NT2/D1 (cell line): ENCODE measurements around the gene DLK1.

Experiments
- DNase-seq: peaks from one replicate; pipeline ENCODE4 v3.0.0-alpha.2; 2011; ENCODE audit warnings: low read depth, low spot score
- H3K27me3 ChIP-seq: 2 replicates; pipeline ENCODE4 v1.6.0; 2011; ENCODE audit warnings: mild to moderate bottlenecking; ENCODE audit not compliant: insufficient read length, insufficient read depth
- H3K36me3 ChIP-seq: 2 replicates; pipeline ENCODE4 v1.6.1; 2011; ENCODE audit warnings: mild to moderate bottlenecking, low read length, mixed read lengths; ENCODE audit not compliant: insufficient read depth, insufficient read length
- H3K4me1 ChIP-seq: 2 replicates; pipeline ENCODE4 v1.5.1; 2011; ENCODE audit not compliant: insufficient read depth, insufficient read length
- H3K4me3 ChIP-seq: 2 replicates; pipeline ENCODE4 v1.5.1; 2011; ENCODE audit warnings: low read depth; ENCODE audit not compliant: insufficient read length
- H3K9ac ChIP-seq: 2 replicates; pipeline ENCODE4 v1.6.0; 2011; ENCODE audit warnings: low read depth; ENCODE audit not compliant: insufficient read length
- H3K9me3 ChIP-seq: 2 replicates; pipeline ENCODE4 v1.5.1; 2011; ENCODE audit warnings: mild to moderate bottlenecking, low read length; ENCODE audit not compliant: insufficient read depth
- SUZ12 ChIP-seq: IDR thresholded peaks from 2 replicates; pipeline ENCODE4 v1.6.1; 2011; ENCODE audit not compliant: insufficient read length, insufficient read depth; ENCODE audit errors: extremely low read depth
- YY1 ChIP-seq: IDR thresholded peaks from 2 replicates; pipeline ENCODE4 v1.6.1; 2011; ENCODE audit not compliant: insufficient read length, insufficient read depth
- ZNF274 ChIP-seq: IDR thresholded peaks from 2 replicates; pipeline ENCODE4 v1.6.1; 2011; ENCODE audit warnings: mild to moderate bottlenecking, low read depth, low read length

DLK1 gene

GRCh38 chr14:100771121-100771800 lies 44.6 kb downstream of the DLK1 start:
- Histone ChIP-seq H3K9me3 (no peaks in the 10 kb centered on the region), H3K9ac (no peak overlapping the region)

GRCh38 chr14:100772607-100773165 lies 46.0 kb downstream of the DLK1 start:
- TF ChIP-seq YY1 (no peak), SUZ12 (no peak), ZNF274 (no peak)
- H3K4me3 ChIP-seq, result no peak overlapping the region
- no peaks in the 10 kb centered on the region for H3K36me3 ChIP-seq
- H3K9me3 ChIP-seq, result no peaks in the 10 kb centered on the region
- no peaks in the 10 kb centered on the region for H3K27me3 ChIP-seq
- H3K4me1 ChIP-seq, result no peaks in the 10 kb centered on the region
- DNase-seq, result no peak
- H3K9ac ChIP-seq, result no peak overlapping the region

More at GRCh38 chr14:100771121-100771800, 44.6 kb downstream of the DLK1 start:
- Histone ChIP-seq H3K36me3 (no peaks in the 10 kb centered on the region), H3K4me3 (no peak overlapping the region), H3K27me3 (no peaks in the 10 kb centered on the region), H3K4me1 (no peaks in the 10 kb centered on the region)
- TF ChIP-seq YY1 (no peak), SUZ12 (no peak), ZNF274 (no peak)
- DNase-seq, result no peak

- TF ChIP-seq SUZ12 (no peak), YY1 (no peak), ZNF274 (no peak)
- Histone ChIP-seq H3K4me1 (no peaks in the 10 kb centered on the region), H3K9me3 (no peaks in the 10 kb centered on the region), H3K9ac (no peak overlapping the region), H3K27me3 (no peaks in the 10 kb centered on the region), H3K4me3 (no peak overlapping the region), H3K36me3 (no peaks in the 10 kb centered on the region)
- DNase-seq, result no peak
These were observed 46.9 kb downstream of the DLK1 start for GRCh38 chr14:100773331-100774163.

GRCh38 chr14:100774164-100774537 lies 47.5 kb downstream of the DLK1 start:
- H3K9ac ChIP-seq, result no peak overlapping the region
- H3K9me3 ChIP-seq, result no peaks in the 10 kb centered on the region
- no peak for TF ChIP-seq ZNF274
- TF ChIP-seq YY1, result no peak
- TF ChIP-seq SUZ12, result no peak
- no peaks in the 10 kb centered on the region for H3K4me1 ChIP-seq
- no peaks in the 10 kb centered on the region for H3K27me3 ChIP-seq
- no peaks in the 10 kb centered on the region for H3K36me3 ChIP-seq
- no peak for DNase-seq
- no peak overlapping the region for H3K4me3 ChIP-seq

- H3K36me3 ChIP-seq, result no peaks in the 10 kb centered on the region
- H3K4me1 ChIP-seq, result no peaks in the 10 kb centered on the region
- H3K9me3 ChIP-seq, result no peaks in the 10 kb centered on the region
- no peak overlapping the region for H3K9ac ChIP-seq
- no peak for DNase-seq
- no peak for TF ChIP-seq ZNF274
- TF ChIP-seq SUZ12, result no peak
- no peak for TF ChIP-seq YY1
- H3K4me3 ChIP-seq, result no peak overlapping the region
- H3K27me3 ChIP-seq, result no peaks in the 10 kb centered on the region
These were observed 48.7 kb downstream of the DLK1 start for GRCh38 chr14:100775351-100775830.

- no peak for DNase-seq
- no peaks in the 10 kb centered on the region for H3K36me3 ChIP-seq
- H3K4me1 ChIP-seq, result no peaks in the 10 kb centered on the region
- H3K9me3 ChIP-seq, result no peaks in the 10 kb centered on the region
- no peak overlapping the region for H3K9ac ChIP-seq
- no peaks in the 10 kb centered on the region for H3K27me3 ChIP-seq
- H3K4me3 ChIP-seq, result no peak overlapping the region
- TF ChIP-seq ZNF274, result no peak
- no peak for TF ChIP-seq SUZ12
- TF ChIP-seq YY1, result no peak
These were observed 49.3 kb downstream of the DLK1 start for GRCh38 chr14:100775831-100776591.
